GM18867 (cell line): ENCODE results near the gene FRMPD3.
A peak's percentile ranks its signal among the peaks of the same experiment; 100 is the strongest.
"Not testable (repeated sequence)": the region's sequence is repeated elsewhere in the genome, so short reads cannot be mapped to it uniquely, and the experiment has no call there.

ENCODE experiments used
- ATAC-seq: cut with Tn5 transposase; IDR thresholded peaks from one replicate; pipeline ENCODE4 v1.9.1; 2021; ENCODE audit warnings: mild to moderate bottlenecking, moderate library complexity; ENCODE audit not compliant: unreplicated experiment

The FRMPD3 gene

GRCh38 chrX:107448998-107449835 lies at the start of gene FRMPD3:
Gene FRMPD3, plus strand, starts transcription at chrX:107449652. Its CDS starts 76,937 bp downstream, at chrX:107526589.
- ATAC-seq = no peak

- no peak for ATAC-seq
Observed at GRCh38 chrX:107420571-107420970, 28.9 kb upstream of the FRMPD3 start.

- ATAC-seq = no peak
Observed at GRCh38 chrX:107421337-107421861, 28.1 kb upstream of the FRMPD3 start.

GRCh38 chrX:107429090-107429489 lies 20.4 kb upstream of the FRMPD3 start:
- no peak for ATAC-seq

GRCh38 chrX:107440187-107440586 lies 9.3 kb upstream of the FRMPD3 start:
- no peak for ATAC-seq

GRCh38 chrX:107440692-107441091 lies 8.8 kb upstream of the FRMPD3 start:
- no peak for ATAC-seq

GRCh38 chrX:107442914-107443527 lies 6.4 kb upstream of the FRMPD3 start:
- no peak for ATAC-seq

- ATAC-seq = no peak
Observed at GRCh38 chrX:107445146-107445545, 4.3 kb upstream of the FRMPD3 start.

GRCh38 chrX:107445631-107446030 lies 3.8 kb upstream of the FRMPD3 start:
- no peak for ATAC-seq

GRCh38 chrX:107447642-107448041 lies 1.8 kb upstream of the FRMPD3 start:
- ATAC-seq = no peak

GRCh38 chrX:107448625-107448997 lies 841 bp upstream of the FRMPD3 start:
- ATAC-seq = no peak

- no peak for ATAC-seq
Observed at GRCh38 chrX:107450823-107451509, 1.5 kb downstream of the FRMPD3 start.

- no peak for ATAC-seq
Observed at GRCh38 chrX:107451731-107452130, 2.3 kb downstream of the FRMPD3 start.

GRCh38 chrX:107452581-107452980 lies 3.1 kb downstream of the FRMPD3 start:
- no peak for ATAC-seq

GRCh38 chrX:107454302-107454701 lies 4.8 kb downstream of the FRMPD3 start:
- peak; percentile 92 for ATAC-seq

GRCh38 chrX:107457289-107457688 lies 7.8 kb downstream of the FRMPD3 start:
- no peak for ATAC-seq

GRCh38 chrX:107465932-107466620 lies 16.6 kb downstream of the FRMPD3 start:
- ATAC-seq = peak; percentile 94

GRCh38 chrX:107467271-107467670 lies 17.8 kb downstream of the FRMPD3 start:
- ATAC-seq = no peak

- peak; percentile 38 for ATAC-seq
Observed at GRCh38 chrX:107470198-107470597, 20.7 kb downstream of the FRMPD3 start.

GRCh38 chrX:107470971-107471370 lies 21.5 kb downstream of the FRMPD3 start:
- ATAC-seq = no peak

GRCh38 chrX:107471420-107471819 lies 22.0 kb downstream of the FRMPD3 start:
- not testable (repeated sequence) for ATAC-seq
